AG10803 (cell line): ENCODE measurements around the gene PINK1.

Experiments used
- DNase-seq: peaks from one replicate; pipeline ENCODE4 v3.0.0; 2010; ENCODE audit warnings: low read depth
- H3K4me3 ChIP-seq: 2 replicates; pipeline ENCODE4 v1.5.1; 2011; ENCODE audit warnings: mild to moderate bottlenecking, low read length, control low read depth
- TF ChIP-seq, protein P1 (sequence below): conservative IDR thresholded peaks from 2 replicates; pipeline ENCODE4 v1.5.1; 2011; ENCODE audit warnings: mild to moderate bottlenecking, low read length, control low read depth, inconsistent platforms

PINK1 gene

DNA sequence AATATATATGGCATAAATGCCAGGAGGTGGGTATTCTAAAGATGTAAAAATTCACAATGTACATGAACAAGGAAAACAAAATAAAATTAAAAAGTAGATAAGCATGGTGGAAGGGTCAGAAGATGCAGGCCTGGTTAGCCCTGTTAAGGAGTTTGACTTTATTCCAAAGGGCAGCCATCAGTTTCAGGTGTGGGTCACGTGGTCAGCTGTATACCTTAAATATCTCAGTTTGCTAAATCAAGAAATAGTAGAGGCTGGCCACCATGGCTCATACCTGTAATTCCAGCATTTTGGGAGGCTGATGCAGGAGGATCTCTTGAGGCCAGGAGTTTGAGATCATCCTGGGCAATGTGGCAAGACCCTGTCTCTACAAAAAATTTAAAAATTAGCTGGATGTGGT is 8.5 kb upstream of the PINK1 start:
- no peak for DNase-seq
- TF ChIP-seq, protein P1, sequence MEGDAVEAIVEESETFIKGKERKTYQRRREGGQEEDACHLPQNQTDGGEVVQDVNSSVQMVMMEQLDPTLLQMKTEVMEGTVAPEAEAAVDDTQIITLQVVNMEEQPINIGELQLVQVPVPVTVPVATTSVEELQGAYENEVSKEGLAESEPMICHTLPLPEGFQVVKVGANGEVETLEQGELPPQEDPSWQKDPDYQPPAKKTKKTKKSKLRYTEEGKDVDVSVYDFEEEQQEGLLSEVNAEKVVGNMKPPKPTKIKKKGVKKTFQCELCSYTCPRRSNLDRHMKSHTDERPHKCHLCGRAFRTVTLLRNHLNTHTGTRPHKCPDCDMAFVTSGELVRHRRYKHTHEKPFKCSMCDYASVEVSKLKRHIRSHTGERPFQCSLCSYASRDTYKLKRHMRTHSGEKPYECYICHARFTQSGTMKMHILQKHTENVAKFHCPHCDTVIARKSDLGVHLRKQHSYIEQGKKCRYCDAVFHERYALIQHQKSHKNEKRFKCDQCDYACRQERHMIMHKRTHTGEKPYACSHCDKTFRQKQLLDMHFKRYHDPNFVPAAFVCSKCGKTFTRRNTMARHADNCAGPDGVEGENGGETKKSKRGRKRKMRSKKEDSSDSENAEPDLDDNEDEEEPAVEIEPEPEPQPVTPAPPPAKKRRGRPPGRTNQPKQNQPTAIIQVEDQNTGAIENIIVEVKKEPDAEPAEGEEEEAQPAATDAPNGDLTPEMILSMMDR, result no peak
- no peak overlapping the region for H3K4me3 ChIP-seq

DNA sequence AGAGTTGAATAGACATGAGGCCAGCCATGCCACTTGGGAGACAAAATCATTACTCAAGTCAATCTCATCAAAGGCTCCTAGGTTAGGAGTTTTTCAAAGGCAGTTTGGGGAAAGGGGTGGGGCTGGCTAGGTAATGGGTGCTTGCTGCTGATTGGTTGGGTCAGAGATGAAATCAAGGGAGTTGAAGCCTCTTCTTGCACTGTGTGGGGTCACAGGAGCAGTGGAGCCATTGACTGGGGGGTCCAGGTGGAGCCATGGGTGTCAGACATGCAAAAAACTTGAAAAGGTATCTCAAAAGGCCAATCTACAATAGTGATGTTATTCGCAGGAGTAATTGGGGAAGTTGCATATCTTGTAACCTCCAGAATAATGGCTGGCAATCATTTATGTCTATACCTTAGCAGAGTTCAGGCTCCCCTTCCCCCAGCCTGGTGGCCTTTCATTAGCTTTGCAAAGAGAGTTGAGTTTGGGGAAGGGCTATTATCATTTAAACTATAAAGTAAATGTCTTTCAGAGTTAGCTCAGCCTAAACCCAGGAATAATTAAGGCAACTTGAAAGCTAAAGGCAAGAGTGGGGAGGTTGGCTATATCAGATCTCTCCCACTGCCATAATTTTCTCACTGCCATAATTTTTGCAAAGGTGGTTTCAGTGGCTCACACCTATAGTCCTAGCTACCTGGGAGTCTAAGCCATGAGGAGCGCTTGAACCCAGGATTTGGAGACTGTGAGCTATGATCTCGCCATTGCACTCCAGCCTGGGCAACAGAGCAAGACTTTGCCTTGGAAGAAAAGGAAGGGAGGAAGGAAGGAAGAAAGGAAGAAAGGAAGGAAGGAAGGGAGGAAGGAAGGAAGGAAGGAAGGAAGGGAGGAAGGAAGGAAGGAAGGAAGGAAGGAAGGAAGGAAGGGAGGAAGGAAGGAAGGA is 7.8 kb upstream of the PINK1 start:
- H3K4me3 ChIP-seq, result no peak overlapping the region
- no peak for DNase-seq
- TF ChIP-seq, protein P1, result no peak

DNA sequence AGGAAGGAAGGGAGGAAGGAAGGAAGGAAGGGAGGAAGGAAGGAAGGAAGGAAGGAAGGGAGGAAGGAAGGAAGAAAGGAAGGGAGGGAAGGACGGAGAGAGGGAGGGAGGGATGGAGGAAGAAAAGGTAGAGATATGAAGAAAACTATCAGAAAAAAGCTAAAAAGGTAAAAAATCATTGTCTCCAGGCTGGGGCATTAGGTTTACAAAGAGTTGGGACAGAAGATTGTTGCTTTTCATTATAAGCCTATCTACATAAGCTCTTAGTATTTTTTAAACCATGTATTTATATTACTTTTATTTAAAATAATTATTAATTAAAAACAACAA is 7.2 kb upstream of the PINK1 start:
- TF ChIP-seq, protein P1, result no peak

DNA sequence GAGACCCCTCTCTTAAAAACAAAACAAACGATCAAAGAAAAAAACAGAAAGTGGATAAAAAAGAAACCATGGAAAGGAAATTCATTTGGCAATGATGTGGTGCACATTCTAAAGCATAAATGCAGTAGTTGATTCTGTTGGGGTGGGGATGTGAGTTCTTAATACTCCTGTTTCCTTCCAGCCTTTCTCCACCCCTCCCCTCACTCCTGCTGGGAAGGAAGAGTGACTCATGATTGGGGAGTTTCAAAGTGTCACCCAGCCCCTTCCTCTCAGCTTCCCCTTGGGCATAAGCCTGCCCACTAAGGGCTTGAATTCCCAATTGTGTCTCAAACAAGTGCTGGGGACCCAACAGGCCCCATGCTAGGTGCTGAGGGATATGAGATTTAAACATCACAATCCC is 6.7 kb upstream of the PINK1 start:
- TF ChIP-seq, protein P1, result no peak
- H3K4me3 ChIP-seq, result no peak overlapping the region

More for the DNA sequence above, 7.2 kb upstream of the PINK1 start:
- DNase-seq, result no peak
- no peak overlapping the region for H3K4me3 ChIP-seq

DNA sequence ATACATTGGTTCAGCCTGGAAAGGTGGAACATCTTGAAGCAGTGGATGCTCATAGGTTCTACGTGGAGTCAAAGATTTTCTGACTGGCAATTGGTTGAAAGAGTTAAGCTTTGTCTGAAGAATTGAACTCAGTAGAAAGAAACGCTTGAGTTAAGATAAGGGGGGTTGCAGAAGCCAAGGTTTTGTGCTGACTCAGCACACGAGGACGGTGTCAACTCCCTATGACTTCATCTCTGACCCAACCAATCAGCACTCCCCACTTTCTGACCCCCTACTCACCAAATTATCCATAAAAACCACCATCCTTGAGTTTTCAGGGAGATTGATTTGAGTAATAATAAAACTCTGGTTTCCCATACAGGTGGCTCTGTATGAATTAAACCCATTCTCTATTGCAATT is 2.5 kb upstream of the PINK1 start:
- TF ChIP-seq, protein P1, result no peak
- no peak for DNase-seq
- H3K4me3 ChIP-seq, result no peak overlapping the region

More for the DNA sequence above, 6.7 kb upstream of the PINK1 start:
- no peak for DNase-seq

DNA sequence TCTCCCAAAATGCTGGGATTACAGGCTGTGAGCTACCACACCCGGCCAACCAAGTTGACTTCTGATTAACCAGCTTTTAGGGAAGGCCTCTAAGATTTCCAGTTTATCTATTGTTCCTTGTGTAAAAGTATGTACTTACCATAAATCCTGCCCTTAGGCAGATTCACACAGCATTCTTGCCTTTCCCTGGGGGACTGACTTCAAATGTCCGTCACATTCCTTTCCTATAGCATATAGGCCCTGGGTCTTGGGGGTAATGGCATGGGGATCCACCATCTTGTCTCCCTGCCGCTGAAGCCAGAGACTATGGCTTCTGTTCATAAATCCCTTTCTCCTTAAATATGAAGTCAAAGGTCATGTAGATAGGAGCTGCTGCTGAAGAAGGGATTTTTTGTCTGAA is 872 bp upstream of the PINK1 start:
- H3K4me3 ChIP-seq, result no peak overlapping the region
- DNase-seq, result no peak
- TF ChIP-seq, protein P1, result no peak

DNA sequence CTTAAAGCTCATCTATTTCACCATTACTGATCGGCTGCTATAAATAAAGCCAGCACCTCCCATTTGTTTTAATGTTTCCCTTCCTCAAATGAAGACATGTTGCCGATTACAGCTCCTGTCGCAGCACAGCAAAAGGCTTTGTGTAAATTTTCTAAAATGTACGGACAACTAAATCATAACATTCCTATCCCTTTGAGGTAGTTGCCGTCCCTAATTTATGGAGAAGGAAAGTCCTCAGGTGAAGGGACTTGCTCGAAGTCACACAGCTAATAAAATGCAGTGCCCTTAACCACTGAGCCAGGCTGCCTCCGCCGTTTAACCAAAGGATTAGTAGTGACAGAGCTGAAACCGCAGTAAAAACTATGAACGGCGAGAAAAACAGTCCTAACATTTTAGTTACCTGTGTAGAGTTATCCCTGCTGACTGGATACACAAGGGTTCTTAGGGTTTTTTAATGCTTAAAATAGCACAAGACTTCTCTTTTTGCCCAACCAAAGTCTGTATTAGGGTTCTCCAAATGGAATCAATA is 871 bp downstream of the PINK1 start:
- peak overlapping the region; percentile 87 for H3K4me3 ChIP-seq
- no peak for DNase-seq
- TF ChIP-seq, protein P1, result no peak
